ENCODE results near the gene EPHA2.

EPHA2 gene

GRCh38 chr1:16142383-16142995, 13.4 kb downstream of the EPHA2 start:
- H3K4me3 ChIP-seq (ENCODE audit: low read depth, low read length) = no peak overlapping the region
- TF ChIP-seq CTCF (IDR thresholded peaks at IDR 0.05; ENCODE audit: low read depth, low read length) = no peak

- no peak overlapping the region for H3K4me3 ChIP-seq (ENCODE audit: low read depth, low read length)
- no peak for TF ChIP-seq CTCF (IDR thresholded peaks at IDR 0.05; ENCODE audit: low read depth, low read length)
These were observed 14.1 kb downstream of the EPHA2 start for GRCh38 chr1:16141573-16142336.

GRCh38 chr1:16140068-16140596, 15.7 kb downstream of the EPHA2 start:
- no peak for TF ChIP-seq CTCF (IDR thresholded peaks at IDR 0.05; ENCODE audit: low read depth, low read length)
- H3K4me3 ChIP-seq (ENCODE audit: low read depth, low read length) = no peak overlapping the region

- no peak for TF ChIP-seq CTCF (IDR thresholded peaks at IDR 0.05; ENCODE audit: low read depth, low read length)
- H3K4me3 ChIP-seq (ENCODE audit: low read depth, low read length) = no peak overlapping the region
These were observed 16.4 kb downstream of the EPHA2 start for GRCh38 chr1:16139473-16139962.

- H3K4me3 ChIP-seq (ENCODE audit: low read depth, low read length) = no peak overlapping the region
- TF ChIP-seq CTCF (IDR thresholded peaks at IDR 0.05; ENCODE audit: low read depth, low read length) = no peak
These were observed 17.1 kb downstream of the EPHA2 start for GRCh38 chr1:16138772-16139221.

- H3K4me3 ChIP-seq (ENCODE audit: low read depth, low read length) = no peak overlapping the region
- no peak for TF ChIP-seq CTCF (IDR thresholded peaks at IDR 0.05; ENCODE audit: low read depth, low read length)
These were observed 17.9 kb downstream of the EPHA2 start for GRCh38 chr1:16137890-16138467.

Measured in WI38 (cell line).